Stimulated activated CD4-positive, alpha-beta T cell treated with anti-CD3 and anti-CD28 coated beads, Interleukin-15, amount 100 ng/mL, for 48 hours (primary cell): ENCODE measurements around the gene C22orf23.

Experiments
- DNase-seq, 2 donors: peaks; one replicate each; pipeline ENCODE4 v3.0.0-alpha.2; 2020; ENCODE audit warnings: low read depth in 2 of 2

The C22orf23 gene

DNA sequence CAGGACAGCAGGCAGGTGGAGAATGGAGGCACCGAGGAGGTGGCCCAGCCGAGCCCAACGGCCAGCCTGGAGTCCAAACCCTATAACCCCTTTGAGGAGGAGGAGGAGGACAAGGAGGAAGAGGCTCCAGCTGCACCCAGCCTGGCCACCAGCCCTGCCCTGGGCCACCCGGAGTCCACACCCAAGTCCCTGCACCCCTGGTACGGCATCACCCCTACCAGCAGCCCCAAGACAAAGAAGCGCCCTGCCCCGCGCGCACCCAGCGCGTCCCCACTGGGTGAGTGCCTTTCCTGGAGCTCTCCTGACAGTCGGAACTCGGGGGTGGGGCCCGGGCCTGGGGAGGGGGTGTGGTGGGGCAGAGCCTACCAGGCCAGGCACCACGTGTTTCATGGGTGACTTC, 27.6 kb downstream of the C22orf23 start:
- DNase-seq: no peak

- DNase-seq: no peak
These were observed 28.1 kb downstream of the C22orf23 start for GRCh38 chr22:37925330-37925729.

DNA sequence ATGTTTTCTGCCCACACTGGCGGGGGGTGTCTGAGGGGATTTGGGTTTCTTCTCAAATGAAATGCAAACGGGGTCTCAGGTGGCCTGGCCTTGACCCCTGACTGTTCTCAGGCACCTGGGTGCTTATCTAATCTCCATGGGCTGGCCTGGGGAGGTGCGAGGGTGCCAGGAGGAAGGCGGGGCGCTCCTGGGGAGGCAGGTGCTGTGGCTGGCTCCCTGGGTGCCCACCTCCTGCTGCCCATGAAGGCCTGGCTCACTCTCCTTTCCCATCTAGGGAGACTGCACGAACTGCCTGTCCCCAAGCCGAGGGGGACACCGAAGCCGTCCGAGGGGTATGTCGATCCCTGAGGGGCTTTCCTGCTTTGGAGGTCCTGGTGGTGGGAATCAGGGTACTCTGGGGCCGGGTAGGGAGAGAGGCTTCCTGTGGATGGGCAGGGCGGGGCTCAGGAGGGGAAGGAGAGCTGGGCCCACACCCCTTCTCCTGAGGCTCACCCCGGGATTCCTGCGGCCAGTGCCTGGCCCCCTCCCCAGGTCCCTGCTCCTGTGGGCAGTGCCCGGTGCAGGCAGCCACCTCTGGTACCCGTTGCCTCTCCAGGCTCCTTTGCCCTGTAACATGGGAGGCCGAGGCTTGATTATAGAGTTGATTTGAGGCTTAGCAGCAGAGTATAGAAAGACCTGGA, 28.9 kb downstream of the C22orf23 start:
- no peak for DNase-seq

- no peak for DNase-seq
These were observed 29.5 kb downstream of the C22orf23 start for GRCh38 chr22:37923927-37924326.

DNA sequence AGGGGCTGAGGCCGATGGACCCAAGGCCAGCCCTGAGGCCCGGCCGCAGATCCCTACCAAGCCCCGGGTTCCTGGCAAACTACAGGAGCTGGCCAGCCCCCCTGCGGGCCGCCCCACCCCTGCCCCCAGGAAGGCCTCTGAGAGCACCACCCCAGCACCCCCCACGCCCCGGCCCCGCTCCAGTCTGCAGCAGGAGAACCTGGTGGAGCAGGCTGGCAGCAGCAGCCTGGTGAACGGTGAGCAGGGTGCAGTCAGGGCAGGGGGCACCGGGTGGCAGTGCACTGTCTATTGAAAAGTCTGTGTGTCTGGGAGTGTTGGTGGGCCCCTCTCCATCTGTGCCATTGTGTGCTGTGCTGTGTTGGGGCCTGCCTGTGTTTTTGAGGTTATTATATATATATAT, 31.2 kb downstream of the C22orf23 start:
- no peak for DNase-seq

DNA sequence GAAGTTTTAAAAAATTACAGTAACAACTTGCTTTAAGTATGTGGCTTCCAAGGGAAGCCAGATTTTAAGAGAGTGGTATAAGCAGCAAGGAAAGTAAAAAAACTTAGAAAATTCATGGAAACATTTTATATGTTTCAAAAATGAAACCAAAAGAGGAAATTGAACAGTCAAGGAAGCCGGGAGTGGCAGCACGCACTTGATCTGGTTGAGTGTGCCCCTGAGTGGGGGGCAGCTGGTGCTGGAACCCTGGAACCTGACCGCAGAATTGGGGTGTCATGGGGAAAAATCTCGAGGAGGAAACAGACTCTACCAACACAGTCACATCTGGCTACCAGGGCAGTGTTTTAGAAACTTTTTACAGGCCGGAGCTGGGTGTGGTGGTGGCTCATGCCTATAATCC, 33.3 kb downstream of the C22orf23 start:
- no peak for DNase-seq

DNA sequence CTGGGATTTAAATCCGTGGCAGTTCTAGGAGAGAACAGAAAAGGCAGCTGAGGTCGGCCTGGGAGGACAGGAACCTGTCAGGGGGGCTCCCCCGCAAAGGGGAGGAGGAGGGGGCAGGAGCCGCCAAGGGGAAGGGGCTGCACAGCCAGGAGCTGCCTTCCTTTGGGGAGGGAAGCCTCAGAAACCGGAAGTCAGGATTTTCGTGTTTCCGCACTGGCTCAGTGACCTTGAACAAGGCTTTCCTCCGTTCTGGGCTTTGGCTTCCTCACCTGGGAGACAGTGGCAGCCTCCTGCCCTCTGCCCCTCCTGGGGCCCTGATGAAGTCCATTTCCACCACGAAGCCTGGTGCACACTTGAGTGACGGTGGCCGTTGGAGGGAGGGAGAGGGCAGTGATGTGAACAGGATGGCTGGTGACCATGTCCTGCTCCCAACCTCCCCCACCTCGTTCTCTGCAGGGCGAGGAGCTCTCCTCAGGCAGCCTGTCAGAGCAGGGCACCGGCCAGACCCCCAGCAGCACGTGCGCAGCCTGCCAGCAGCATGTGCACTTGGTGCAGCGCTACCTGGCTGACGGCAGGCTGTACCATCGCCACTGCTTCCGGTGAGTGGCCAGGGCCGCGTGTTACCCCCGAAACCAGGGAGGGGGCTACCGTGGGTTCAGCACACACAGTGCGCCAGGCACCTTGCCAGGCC, 34.7 kb downstream of the C22orf23 start:
- DNase-seq: no peak

- DNase-seq: no peak
These were observed 35.4 kb downstream of the C22orf23 start for GRCh38 chr22:37917874-37918548.

DNA sequence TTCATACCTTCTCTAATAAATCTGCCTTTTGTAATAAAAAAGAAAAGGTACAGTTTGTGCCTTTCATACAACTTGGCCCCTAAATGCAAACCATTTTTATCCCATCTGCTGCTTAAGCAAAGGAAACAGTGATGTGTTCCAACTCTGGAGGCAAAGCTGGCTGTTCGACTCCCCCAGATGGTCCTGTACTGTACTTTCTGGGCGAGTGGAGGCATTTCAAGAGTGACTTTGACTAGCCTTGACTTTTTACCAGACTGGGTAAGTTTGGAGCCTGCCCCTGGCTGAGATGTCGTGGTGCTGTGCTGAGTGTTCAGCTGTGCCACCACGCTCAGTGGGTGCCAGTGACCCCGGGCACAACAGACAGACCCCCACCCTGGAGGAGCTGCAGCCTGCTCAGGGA, 37.1 kb downstream of the C22orf23 start:
- no peak for DNase-seq

GRCh38 chr22:37913233-37913721, 40.1 kb downstream of the C22orf23 start:
- DNase-seq: no peak

DNA sequence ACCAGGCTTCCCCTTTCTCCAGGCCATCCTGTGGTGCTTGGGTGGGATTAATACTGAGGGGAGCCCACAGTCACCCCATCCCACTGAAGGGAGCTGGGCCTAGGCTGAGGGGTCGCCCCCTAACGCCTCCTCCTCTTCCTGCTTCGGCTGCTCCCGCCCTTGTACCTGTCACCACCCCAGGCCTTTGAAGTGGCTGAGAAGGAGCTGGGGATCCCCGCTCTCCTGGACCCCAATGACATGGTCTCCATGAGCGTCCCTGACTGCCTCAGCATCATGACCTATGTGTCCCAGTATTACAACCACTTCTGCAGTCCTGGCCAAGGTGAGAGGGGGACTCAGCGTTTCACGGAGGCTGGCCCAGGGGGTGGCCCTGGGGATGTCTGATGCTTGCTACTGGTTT, 41.2 kb downstream of the C22orf23 start:
- DNase-seq: no peak

DNA sequence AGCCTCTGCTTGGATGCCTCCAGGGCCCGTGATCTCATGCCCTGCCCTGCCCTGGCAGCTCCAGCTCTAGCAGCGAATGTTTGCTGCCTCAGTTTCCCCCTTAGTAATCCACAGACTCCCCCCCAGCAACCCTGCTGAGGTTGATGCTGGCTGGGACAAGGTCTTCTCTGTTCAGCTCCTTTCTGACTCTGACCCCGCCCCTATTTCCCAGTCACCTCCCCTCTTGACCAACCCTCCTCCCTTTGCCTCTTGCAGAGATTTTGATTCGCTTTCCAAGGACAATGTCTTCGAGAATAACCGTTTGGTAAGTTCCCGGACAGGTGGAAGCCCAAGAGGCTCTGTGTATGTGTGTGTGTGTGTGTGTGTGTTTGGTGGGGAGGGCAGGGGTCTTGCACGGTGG, 41.7 kb downstream of the C22orf23 start:
- DNase-seq: no peak

- DNase-seq: no peak
These were observed 42.3 kb downstream of the C22orf23 start for GRCh38 chr22:37910890-37911672.

DNA sequence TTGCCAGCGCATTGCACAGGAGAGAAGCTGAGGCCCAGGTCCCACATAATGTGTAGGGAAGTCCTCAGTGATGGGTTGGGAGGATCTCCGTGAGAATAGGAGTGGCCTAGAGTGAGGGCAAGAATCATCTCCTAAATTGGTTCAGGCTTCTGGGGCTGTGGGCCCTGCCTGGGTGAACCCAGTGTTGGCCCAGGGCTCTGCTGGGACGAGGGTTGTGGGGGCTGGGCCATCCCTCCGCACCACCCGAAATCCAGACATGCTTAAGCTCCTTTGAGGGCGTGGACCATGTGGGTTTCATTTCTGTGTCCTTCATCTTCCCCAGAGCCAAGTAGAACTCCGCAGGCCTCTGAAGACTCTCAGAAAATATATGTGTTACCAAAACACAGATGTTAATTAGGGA, 43.6 kb downstream of the C22orf23 start:
- DNase-seq: no peak

DNA sequence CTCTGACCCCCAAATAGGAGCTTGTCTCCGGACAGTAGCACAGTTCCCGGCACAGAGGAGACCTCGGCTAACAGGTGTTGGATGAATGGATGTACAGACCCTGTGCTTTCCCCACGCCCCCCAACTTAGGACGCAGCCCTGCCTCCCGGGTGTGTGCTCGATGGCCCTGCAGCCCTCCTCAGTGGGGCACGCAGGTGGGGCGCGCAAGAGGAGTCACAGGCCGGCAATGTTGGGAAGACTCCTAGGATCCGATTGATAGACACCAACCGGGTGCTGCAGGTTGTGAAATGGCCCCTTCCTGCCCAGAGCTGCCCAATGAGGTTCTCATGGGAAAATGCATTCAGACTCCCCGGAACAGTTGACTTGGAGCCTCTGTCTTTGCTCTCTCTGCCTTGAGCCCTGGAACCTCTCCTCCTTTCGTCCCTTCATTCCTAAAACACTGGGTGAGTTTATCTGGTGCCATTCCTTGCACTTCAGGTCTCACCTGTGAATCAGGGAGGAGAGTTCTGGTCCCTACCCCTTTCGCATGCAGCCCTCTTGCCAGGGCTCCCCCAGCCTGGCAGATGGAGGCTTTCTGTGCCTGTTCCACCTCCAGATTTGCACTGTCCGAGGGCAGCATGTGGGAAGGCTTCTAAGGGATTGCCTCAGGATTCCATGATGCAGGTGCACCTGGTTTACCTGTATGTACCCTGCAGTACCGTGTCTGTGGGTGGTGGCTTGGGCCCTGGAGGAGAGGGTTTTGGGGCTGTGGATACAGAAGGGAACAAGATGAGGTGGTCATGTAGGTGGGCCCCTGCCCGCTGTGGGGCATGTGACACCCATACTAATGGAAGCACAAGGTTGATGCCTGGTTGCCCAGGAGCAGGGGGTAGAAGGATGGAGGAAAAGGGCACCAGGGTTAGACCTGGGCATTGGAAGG, 46.1 kb downstream of the C22orf23 start:
- DNase-seq: no peak

DNA sequence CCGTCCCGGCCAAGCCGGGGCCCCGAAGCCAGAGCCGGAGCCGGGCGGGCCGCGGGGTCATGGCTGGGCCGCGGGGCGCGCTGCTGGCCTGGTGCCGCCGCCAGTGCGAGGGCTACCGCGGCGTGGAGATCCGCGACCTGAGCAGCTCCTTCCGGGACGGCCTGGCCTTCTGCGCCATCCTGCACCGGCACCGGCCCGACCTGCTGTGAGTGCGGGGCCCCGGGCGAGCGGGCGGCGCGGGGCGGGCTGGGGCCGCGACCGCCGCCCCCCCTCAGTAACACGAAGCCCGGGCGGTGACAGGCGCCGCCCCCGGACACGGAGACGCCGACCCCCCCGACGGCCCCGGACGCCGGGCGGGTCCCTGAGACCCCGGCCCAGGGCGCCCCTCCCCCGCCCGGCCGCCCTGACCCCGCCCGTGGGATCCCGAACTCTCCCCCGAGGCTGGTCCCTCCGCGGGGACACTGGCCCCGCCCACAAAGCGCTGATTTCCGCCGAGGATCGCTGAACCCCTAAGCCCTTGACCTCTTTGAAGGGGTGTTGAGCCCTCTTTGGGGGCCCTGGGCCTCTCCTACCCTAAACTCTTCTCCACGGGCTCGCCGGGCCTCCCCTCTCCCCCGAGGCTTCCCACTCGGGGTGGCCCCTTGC, 46.9 kb downstream of the C22orf23 start:
- DNase-seq: no peak

- DNase-seq: peak in 1 of 2 donors; percentile 54
These were observed 47.7 kb downstream of the C22orf23 start, which contains the start of gene MICALL1 for GRCh38 chr22:37905534-37906363. Gene MICALL1 (plus strand): TSS chr22:37906297. CDS start chr22:37906423, 126 bp downstream.

GRCh38 chr22:37904572-37905533, 48.5 kb downstream of the C22orf23 start:
- DNase-seq: peak in 1 of 2 donors; percentile 15
